Upper lobe of right lung (tissue), 1 donor: ENCODE measurements around the gene STAMBP. TPM values are rescaled to one million over a fixed set of nuclear protein-coding genes. Genes with fewer than 3 reads are reported as not detected.

ENCODE experiments used
- ATAC-seq: fragments of 200-7000 bp; cut with Tn5 transposase; one replicate; pipeline ENCODE4 v1.9.1; 2020; ENCODE audit warnings: mild to moderate bottlenecking, moderate library complexity
- DNase-seq: peaks from one replicate; pipeline ENCODE4 v3.0.0-alpha.2; 2020
- H3K27ac ChIP-seq: fragments of 200-600 bp; one replicate; pipeline ENCODE4 v1.8.0; 2022
- H3K27me3 ChIP-seq: fragments of 200-600 bp; one replicate; pipeline ENCODE4 v1.8.0; 2022; ENCODE audit warnings: mild to moderate bottlenecking
- H3K36me3 ChIP-seq: fragments of 200-600 bp; one replicate; pipeline ENCODE4 v1.8.0; 2022
- H3K4me1 ChIP-seq: fragments of 200-600 bp; one replicate; pipeline ENCODE4 v1.8.0; 2022
- H3K4me3 ChIP-seq: fragments of 200-600 bp; one replicate; pipeline ENCODE4 v1.8.0; 2022; ENCODE audit warnings: mild to moderate bottlenecking
- H3K9me3 ChIP-seq: fragments of 200-600 bp; one replicate; pipeline ENCODE4 v1.8.0; 2022
- intact Hi-C: fragments of 100-400 bp; cut with DNase I; formaldehyde crosslinking; loops from one replicate; pipeline ENCODE4 v1.11.0; 2022
- total RNA-seq: library from RNA; stranded (reverse); fragmentation: NEBNext Ultra II Directional; extraction: Animal tissue kit (Norgen Biotek cat#: 25700); gene quantifications from one replicate; pipeline ENCODE4 v1.2.1, GENCODE V29; 2021
- TF ChIP-seq, protein P1 (sequence below): fragments of 200-600 bp; IDR thresholded peaks from one replicate; pipeline ENCODE4 v1.8.0; 2022; ENCODE audit warnings: antibody characterized with exemption
- donor health status: DM: no; HTN: yes; CAD: no; lungs with severe emphysema.

Gene STAMBP
- total RNA-seq, 1 donor from 2014 or later, result 29.9 TPM

DNA sequence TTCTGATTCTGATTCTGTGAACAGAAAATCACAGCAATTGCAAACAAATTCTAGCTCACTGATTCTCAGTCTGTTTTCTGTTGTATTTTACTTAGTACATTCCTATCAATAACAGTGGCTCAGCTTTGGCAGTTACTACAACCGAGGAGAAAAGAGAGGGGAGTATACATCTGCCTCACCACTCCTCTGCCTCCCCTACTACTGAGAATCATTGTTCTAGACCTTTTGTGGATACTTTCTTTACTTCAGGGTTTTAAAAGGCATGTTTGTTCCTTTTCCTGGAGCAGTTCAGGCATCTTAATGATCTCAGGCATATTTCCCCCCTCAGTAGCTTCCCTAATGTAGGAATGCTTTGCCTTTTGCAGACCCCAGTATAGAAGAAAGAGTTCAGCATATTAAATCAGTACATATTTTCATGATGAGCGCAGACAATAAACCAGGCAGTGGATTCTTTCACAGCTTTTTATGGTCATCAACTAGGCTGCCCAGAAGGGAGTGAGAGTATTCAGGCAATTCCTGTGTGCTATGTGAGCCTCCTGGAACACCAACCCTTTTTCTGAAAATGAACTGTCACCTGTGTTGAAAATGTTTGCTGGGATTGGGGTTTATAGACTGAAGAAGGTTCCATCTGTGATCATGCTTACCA, 10.3 kb downstream of the STAMBP start:
- peaks cover 23% of the 10 kb centered on the region for H3K36me3 ChIP-seq
- ATAC-seq (no peak), DNase-seq (no peak)
- TF ChIP-seq, protein P1, sequence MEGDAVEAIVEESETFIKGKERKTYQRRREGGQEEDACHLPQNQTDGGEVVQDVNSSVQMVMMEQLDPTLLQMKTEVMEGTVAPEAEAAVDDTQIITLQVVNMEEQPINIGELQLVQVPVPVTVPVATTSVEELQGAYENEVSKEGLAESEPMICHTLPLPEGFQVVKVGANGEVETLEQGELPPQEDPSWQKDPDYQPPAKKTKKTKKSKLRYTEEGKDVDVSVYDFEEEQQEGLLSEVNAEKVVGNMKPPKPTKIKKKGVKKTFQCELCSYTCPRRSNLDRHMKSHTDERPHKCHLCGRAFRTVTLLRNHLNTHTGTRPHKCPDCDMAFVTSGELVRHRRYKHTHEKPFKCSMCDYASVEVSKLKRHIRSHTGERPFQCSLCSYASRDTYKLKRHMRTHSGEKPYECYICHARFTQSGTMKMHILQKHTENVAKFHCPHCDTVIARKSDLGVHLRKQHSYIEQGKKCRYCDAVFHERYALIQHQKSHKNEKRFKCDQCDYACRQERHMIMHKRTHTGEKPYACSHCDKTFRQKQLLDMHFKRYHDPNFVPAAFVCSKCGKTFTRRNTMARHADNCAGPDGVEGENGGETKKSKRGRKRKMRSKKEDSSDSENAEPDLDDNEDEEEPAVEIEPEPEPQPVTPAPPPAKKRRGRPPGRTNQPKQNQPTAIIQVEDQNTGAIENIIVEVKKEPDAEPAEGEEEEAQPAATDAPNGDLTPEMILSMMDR, result no peak
- no peaks in the 10 kb centered on the region for H3K27me3 ChIP-seq
- H3K4me3 ChIP-seq, result no peak overlapping the region
- peaks cover 3% of the 10 kb centered on the region for H3K4me1 ChIP-seq
- no peak overlapping the region for H3K27ac ChIP-seq
- intact Hi-C loops, result no loop called here
- no peaks in the 10 kb centered on the region for H3K9me3 ChIP-seq

DNA sequence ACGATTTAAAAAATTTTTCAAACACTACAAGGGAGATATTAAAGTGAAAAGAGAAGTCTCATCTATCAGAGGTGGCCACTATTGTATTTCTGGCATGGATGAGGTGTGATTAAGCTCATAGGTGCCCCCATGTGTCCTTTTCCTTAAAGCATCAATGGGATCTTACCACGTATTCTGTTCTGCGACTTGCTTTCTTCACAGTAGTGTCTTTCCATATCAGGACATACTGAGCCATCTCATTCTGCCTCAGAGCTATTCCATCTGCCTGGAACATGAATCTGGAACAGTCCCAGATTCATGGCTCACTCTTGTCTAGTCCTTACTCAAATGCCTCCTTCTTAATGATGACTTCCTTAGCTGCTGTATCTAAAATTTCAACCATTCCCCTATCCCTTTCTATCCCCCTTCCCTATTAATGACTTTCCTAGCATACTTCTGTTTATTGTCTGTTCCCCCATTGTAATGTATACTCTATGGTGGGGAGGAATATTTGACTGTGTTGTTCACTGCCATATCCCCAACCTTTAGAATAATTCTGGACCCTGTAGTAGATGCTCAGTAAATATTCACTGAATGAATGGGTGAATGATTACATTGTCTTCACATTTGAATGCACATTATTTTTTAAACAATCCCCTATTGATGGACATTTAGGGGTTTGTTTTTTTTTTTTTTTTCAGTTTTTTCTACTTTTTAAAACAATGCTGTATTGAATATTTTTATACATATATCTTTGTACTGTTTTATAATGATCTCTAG, 11.1 kb downstream of the STAMBP start:
- peaks cover 3% of the 10 kb centered on the region for H3K4me1 ChIP-seq
- TF ChIP-seq, protein P1, result no peak
- no peaks in the 10 kb centered on the region for H3K27me3 ChIP-seq
- intact Hi-C loops, result no loop called here
- ATAC-seq (no peak), DNase-seq (no peak)
- H3K9me3 ChIP-seq, result no peaks in the 10 kb centered on the region
- H3K4me3 ChIP-seq, result no peak overlapping the region
- H3K27ac ChIP-seq, result no peak overlapping the region
- peaks cover 25% of the 10 kb centered on the region for H3K36me3 ChIP-seq

DNA sequence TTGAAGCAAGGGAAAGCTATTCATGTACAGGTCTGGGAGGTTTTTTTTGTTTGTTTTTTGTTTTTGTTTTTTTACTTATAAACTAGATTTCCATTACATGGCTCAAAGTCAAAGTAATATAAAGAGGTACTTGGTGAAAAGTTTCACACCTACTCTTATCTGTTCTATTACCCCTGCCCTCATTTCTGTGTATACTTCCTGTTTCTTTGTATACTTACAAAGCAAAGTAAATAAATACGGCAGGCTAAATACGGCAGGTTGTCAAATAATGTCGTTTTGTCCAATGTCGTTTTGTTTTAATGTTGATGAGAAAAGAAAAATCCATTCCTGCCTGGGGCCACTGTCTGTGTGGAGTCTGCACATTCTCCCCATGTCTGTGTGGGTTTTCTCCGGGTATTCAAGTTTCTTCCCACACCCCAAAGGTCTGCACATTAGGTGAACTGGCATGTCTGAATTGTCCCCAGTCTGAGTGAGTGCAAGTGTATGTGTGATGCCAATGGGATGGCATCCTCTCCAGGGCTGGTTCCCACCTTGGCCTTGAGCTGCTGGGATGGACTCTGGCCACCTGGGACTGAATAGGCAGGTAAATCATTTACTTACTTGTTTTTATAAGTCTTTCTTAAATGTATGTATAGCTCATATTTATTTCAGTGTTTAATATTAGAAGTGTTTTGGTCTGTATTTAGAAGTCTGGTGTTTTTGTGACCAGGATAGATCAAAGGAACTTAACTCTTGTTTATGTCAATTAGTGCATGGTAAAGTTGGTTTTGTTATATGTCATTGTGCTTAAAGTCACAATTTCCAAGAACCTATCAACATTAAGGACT, 13.4 kb downstream of the STAMBP start:
- TF ChIP-seq, protein P1, result no peak
- intact Hi-C loops, result no loop called here
- Histone ChIP-seq H3K4me1 (peaks cover 3% of the 10 kb centered on the region), H3K27ac (no peak overlapping the region), H3K27me3 (no peaks in the 10 kb centered on the region), H3K4me3 (no peak overlapping the region), H3K9me3 (no peaks in the 10 kb centered on the region), H3K36me3 (peaks cover 41% of the 10 kb centered on the region)
- DNase-seq (no peak), ATAC-seq (no peak)

DNA sequence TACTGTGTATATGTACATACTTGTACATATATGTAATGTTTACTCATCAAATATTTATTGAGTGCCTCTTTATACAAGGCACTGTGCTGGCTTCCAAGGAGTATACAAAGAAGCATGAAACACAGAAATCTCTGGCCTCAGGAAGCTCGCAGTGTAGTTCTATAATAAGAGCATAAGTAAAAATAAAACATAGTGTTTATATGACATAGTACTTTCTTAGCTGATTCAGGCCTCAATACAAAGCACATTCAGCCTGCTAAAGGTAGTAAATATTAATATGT, 13.9 kb downstream of the STAMBP start:
- H3K9me3 ChIP-seq, result no peaks in the 10 kb centered on the region
- H3K4me3 ChIP-seq, result no peak overlapping the region
- TF ChIP-seq, protein P1, result no peak
- no peak for DNase-seq
- peaks cover 3% of the 10 kb centered on the region for H3K4me1 ChIP-seq
- intact Hi-C loops, result no loop called here
- ATAC-seq, result no peak
- no peaks in the 10 kb centered on the region for H3K27me3 ChIP-seq
- peaks cover 46% of the 10 kb centered on the region for H3K36me3 ChIP-seq
- H3K27ac ChIP-seq, result no peak overlapping the region

DNA sequence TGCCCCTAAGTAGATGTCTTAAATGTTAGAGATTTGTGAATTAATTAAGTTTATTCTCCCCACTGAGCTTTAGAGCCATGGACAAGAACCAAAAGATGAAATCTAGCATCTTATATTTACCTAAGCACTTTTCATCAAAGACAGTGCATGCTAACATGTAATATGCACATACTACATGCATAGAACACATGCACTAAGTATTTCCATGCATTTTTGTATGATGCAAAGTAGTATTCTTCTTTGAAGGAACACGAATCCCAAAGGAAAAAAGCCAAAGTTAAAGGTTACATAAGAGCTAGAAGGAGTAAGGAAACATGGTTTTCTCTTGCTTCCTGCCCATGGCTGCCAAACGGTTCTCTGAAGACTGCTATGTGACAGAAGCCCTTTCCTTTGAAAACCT, 15.3 kb downstream of the STAMBP start:
- Histone ChIP-seq H3K4me3 (no peak overlapping the region), H3K27ac (no peak overlapping the region), H3K9me3 (no peaks in the 10 kb centered on the region), H3K36me3 (peaks cover 60% of the 10 kb centered on the region), H3K4me1 (no peaks in the 10 kb centered on the region), H3K27me3 (no peaks in the 10 kb centered on the region)
- DNase-seq, result no peak
- TF ChIP-seq, protein P1, result no peak
- intact Hi-C loops, result no loop called here
- ATAC-seq, result no peak
